Liver (tissue), 3 donors: ENCODE data around the gene PRSS16.
"Not testable (repeated sequence)": the region's sequence is repeated elsewhere in the genome, so short reads cannot be mapped to it uniquely, and the experiment has no call there.

Experiments used
- FOXA2 ChIP-seq: IDR thresholded peaks from 2 replicates; pipeline ENCODE4 v1.6.1; 2016; ENCODE audit warnings: antibody characterized with exemption
- JUND ChIP-seq, 2 donors: IDR thresholded peaks; 2 replicates each; pipeline ENCODE4 v1.6.1; 2016; ENCODE audit warnings: antibody characterized with exemption in 2 of 2
- MAX ChIP-seq: IDR thresholded peaks from 2 replicates; pipeline ENCODE4 v1.6.1; 2016; ENCODE audit warnings: antibody characterized with exemption
- RAD21 ChIP-seq, 2 donors: IDR thresholded peaks; 2 replicates each; pipeline ENCODE4 v1.6.1; 2016; ENCODE audit warnings: antibody characterized with exemption in 2 of 2, mild to moderate bottlenecking in 2 of 2
- RXRA ChIP-seq, 2 donors: IDR thresholded peaks; 2 replicates each; pipeline ENCODE4 v1.6.1; 2017 to 2018; ENCODE audit warnings: antibody characterized with exemption in 2 of 2, mild to moderate bottlenecking in 1 of 2
- SP1 ChIP-seq: IDR thresholded peaks from 2 replicates; pipeline ENCODE4 v1.6.1; 2018; ENCODE audit warnings: antibody characterized with exemption, mild to moderate bottlenecking
- TAF1 ChIP-seq: conservative IDR thresholded peaks from 2 replicates; pipeline ENCODE4 v1.6.1; 2016; ENCODE audit warnings: antibody characterized with exemption, mild to moderate bottlenecking
- TF ChIP-seq, protein P1 (sequence below): fragments of 150-350 bp; IDR thresholded peaks from 2 replicates; pipeline ENCODE4 v1.5.1; 2017; ENCODE audit warnings: improper control_type of control experiment, low read depth, low read length; ENCODE audit not compliant: missing input control
- TF ChIP-seq, protein P2 (sequence below): IDR thresholded peaks from 2 replicates; pipeline ENCODE4 v1.6.1; 2016; ENCODE audit warnings: antibody characterized with exemption
- TF ChIP-seq, protein P3 (sequence below): IDR thresholded peaks from 2 replicates; pipeline ENCODE4 v1.6.1; 2016; ENCODE audit warnings: antibody characterized with exemption
- donor health status: healthy.
- donor health status: healthy.

GRCh38 chr6:27267003-27267402, 19.5 kb downstream of the PRSS16 start:
- TF ChIP-seq JUND (IDR thresholded peaks at IDR 0.05); FOXA2; TAF1; MAX; RAD21 (IDR thresholded peaks at IDR 0.05); SP1; RXRA (IDR thresholded peaks at IDR 0.05): not testable (repeated sequence)
- TF ChIP-seq, protein P1, sequence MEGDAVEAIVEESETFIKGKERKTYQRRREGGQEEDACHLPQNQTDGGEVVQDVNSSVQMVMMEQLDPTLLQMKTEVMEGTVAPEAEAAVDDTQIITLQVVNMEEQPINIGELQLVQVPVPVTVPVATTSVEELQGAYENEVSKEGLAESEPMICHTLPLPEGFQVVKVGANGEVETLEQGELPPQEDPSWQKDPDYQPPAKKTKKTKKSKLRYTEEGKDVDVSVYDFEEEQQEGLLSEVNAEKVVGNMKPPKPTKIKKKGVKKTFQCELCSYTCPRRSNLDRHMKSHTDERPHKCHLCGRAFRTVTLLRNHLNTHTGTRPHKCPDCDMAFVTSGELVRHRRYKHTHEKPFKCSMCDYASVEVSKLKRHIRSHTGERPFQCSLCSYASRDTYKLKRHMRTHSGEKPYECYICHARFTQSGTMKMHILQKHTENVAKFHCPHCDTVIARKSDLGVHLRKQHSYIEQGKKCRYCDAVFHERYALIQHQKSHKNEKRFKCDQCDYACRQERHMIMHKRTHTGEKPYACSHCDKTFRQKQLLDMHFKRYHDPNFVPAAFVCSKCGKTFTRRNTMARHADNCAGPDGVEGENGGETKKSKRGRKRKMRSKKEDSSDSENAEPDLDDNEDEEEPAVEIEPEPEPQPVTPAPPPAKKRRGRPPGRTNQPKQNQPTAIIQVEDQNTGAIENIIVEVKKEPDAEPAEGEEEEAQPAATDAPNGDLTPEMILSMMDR, result not testable (repeated sequence)
- TF ChIP-seq, protein P2, sequence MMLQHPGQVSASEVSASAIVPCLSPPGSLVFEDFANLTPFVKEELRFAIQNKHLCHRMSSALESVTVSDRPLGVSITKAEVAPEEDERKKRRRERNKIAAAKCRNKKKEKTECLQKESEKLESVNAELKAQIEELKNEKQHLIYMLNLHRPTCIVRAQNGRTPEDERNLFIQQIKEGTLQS, result not testable (repeated sequence)
- TF ChIP-seq, protein P3, sequence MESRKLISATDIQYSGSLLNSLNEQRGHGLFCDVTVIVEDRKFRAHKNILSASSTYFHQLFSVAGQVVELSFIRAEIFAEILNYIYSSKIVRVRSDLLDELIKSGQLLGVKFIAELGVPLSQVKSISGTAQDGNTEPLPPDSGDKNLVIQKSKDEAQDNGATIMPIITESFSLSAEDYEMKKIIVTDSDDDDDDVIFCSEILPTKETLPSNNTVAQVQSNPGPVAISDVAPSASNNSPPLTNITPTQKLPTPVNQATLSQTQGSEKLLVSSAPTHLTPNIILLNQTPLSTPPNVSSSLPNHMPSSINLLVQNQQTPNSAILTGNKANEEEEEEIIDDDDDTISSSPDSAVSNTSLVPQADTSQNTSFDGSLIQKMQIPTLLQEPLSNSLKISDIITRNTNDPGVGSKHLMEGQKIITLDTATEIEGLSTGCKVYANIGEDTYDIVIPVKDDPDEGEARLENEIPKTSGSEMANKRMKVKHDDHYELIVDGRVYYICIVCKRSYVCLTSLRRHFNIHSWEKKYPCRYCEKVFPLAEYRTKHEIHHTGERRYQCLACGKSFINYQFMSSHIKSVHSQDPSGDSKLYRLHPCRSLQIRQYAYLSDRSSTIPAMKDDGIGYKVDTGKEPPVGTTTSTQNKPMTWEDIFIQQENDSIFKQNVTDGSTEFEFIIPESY, result not testable (repeated sequence)
